HG02623 (cell line): ENCODE measurements around the gene CLDN9.

ENCODE experiments used
- ATAC-seq: cut with Tn5 transposase; IDR thresholded peaks from one replicate; pipeline ENCODE4 v1.9.1; 2021; ENCODE audit warnings: moderate library complexity; ENCODE audit not compliant: unreplicated experiment

Gene CLDN9

DNA sequence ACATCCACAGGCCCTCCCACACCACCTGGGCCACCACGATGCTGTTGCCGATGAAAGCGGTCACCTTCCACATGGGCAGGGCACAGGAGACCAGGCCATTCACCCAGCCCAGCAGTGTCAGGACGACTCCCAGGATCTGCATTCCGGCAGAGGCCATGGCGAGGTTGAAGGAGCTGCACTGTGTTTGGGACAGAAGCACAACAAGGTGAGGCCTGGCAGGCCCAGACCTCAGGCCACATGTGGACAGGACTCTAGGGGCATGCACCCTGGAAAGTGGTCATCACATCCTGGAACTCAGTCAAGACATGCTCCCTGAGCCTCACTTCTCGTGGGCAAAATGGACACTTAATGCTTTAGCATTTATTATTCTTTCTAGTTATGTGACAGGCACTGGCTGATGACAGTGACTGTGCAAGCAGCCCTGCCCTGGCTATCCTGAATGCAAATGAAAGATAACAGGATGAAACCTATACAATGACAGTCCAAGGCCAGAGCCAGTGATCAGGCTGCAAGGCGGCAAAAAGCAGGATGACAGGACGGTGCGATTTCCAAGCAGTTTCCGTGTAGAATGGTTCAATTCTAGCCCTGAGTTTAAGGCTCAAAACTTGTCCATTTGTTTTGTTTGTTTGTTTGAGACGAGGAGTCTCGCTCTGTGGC is 3.3 kb downstream of the CLDN9 start:
- no peak for ATAC-seq

DNA sequence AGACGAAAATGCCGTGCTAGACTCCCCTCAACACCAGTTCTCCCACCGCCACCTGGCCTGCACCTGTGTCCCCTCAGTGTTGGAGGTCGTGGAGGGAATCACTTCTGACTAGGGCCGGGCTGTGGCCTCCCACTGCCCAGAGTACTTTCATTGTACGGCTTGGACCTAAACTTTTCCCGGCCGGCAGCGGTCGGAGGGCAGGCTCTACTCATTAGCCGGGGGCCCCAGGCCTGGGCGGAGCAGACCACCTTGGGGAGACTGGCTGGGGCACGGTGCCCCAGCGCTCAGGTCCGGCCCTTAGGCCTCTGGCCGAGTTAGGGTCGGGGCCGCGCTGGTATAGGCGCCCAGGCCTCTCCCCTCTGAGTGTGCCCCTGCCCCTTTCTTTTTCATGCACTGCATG is 4.6 kb downstream of the CLDN9 start:
- ATAC-seq, result no peak

GRCh38 chr16:3017794-3018506 is 5.2 kb downstream of the CLDN9 start, which contains the start of gene CLDN6:
Gene CLDN6, minus strand, starts transcription at chr16:3018183. Its CDS starts 2,162 bp downstream, at chr16:3016021.
- ATAC-seq, result no peak

DNA sequence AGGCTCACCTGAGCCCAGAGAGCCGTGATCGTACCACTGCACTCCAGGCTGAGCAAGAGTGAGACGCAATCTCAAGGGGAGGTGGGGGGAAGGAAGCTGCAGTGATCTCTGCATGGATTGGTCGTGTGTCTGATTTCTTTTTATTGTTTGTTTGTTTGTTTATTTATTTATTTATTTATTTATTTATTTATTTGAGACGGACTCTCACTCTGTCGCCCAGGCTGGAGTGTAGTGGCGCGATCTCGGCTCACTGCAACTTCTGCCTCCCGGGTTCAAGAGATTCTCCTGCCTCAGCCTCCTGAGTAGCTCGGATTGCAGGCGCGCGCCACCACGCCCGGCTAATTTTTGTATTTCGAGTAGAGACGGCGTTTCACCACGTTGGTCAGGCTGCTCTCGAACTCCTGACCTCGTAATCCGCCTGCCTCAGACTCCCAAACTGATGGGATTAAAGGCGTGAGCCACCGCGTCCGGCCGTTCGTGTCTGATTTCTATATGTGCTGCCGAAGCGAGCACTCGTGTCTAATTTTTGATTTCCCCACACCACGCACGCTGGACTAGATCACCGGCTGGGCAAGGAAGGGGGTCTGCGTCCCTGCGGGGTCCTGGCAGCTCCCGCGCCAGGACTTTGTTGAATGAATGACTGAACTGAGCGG is 7.0 kb downstream of the CLDN9 start:
- no peak for ATAC-seq

DNA sequence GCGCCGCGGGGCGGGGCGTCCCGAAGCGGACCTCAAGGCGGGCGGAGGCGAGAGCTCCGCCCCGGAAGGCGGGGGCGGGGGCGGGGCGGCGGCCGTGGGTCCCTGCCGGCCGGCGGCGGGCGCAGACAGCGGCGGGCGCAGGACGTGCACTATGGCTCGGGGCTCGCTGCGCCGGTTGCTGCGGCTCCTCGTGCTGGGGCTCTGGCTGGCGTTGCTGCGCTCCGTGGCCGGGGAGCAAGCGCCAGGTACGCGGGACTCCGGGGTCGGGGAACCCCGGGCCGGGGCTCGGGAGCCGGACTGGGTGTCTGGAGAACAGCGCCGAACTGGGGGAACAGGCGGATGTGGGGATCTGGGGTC is 7.5 kb downstream of the CLDN9 start, which contains the start of gene TNFRSF12A:
Gene TNFRSF12A, plus strand, starts transcription at position 122 of the 357 bp plus-strand sequence. Its CDS starts 30 bp downstream, at position 152.
- ATAC-seq, result no peak

- ATAC-seq, result no peak
Observed at GRCh38 chr16:3020604-3021448, 8.1 kb downstream of the CLDN9 start.

- ATAC-seq, result no peak
Observed at GRCh38 chr16:3021449-3022207, 8.9 kb downstream of the CLDN9 start.

GRCh38 chr16:3022208-3022683 is 9.5 kb downstream of the CLDN9 start:
- no peak for ATAC-seq

DNA sequence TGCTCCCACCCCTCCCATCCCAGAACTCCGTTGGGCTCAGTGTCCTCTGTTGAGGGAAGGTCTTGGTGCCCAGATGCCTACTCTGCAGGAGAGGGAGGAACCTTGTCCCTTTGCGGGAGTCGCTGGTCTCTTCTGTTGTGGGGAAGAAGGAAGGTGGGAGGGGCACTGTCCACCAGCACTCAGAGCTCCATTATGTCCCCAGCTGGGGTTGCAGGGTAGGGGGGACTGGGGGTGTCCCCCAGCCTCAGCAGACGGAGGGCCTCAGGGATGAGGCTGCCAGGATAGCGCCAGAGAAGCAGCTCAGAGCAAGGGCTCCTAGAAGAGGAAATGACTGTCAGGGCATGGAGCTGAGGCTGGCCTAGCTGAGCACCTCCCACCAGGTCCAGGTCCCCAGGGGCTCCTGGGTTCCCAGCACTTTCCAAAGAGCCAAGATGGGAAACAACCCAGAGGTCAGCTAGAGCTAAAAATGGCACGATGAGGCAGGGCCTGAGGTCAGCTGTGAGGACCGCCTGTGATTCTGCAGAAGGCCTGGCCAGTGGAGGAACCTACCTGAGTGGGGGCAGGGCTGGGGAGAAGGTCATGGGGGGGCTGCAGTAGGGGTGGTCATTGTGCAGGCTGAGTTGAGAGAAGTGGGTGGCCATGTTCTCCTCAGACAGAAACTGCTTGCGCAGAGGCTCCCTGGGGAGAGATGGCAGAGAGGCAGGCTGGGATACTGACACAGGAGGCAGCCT is 10.1 kb downstream of the CLDN9 start:
- no peak for ATAC-seq

DNA sequence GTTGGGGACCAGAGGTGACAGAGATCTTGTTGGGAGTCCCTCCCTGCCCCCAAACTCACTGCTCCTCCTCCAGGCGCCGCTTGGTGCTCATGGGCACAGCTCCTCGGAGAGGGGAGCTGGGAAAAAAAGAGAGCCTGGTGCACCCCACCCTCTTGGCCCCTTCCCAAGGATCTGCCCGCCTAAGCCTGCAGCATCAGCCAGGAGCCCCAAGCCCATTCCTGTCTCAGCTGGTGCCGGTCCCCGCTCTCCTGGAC is 10.6 kb downstream of the CLDN9 start:
- no peak for ATAC-seq

- ATAC-seq, result peak; percentile 72
Observed at GRCh38 chr16:3023669-3024478, 11.2 kb downstream of the CLDN9 start, which contains the start of the genes HCFC1R1 and THOC6. Gene HCFC1R1, minus strand, starts transcription at chr16:3023942. Its CDS starts 1 bp downstream, at chr16:3023941. Gene THOC6, plus strand, starts transcription at chr16:3024035. Its CDS starts 292 bp downstream, at chr16:3024327.

- no peak for ATAC-seq
Observed at GRCh38 chr16:3025032-3026002, 12.6 kb downstream of the CLDN9 start.

GRCh38 chr16:3026003-3026378 is 13.3 kb downstream of the CLDN9 start:
- ATAC-seq, result no peak

DNA sequence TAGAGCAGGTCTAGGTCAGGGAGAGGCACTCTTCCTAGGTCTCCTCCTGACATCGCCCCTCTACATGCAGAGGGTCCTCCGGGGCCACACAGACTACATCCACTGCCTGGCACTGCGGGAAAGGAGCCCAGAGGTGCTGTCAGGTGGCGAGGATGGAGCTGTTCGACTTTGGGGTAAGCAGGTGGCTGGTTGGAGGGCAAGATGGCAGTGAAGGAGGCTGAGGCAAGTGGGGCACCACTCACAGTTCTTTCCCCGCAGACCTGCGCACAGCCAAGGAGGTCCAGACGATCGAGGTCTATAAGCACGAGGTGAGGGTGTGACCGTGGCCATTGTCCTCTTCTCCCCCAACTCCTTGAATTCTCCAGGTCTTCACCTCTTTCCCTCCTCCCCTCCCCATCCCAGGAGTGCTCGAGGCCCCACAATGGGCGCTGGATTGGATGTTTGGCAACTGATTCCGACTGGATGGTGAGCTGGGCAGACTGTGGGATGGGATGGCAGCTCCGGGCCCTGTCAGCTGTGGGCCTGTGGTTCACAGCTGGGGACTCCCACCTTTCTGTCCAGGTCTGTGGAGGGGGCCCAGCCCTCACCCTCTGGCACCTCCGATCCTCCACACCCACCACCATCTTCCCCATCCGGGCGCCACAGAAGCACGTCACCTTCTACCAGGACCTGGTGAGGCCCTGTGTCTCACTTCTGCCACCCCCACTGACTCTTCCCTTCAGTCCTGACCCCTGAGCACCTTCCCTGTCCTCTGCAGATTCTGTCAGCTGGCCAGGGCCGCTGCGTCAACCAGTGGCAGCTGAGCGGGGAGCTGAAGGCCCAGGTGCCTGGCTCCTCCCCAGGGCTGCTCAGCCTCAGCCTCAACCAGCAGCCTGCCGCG is 14.1 kb downstream of the CLDN9 start:
- ATAC-seq, result no peak

- no peak for ATAC-seq
Observed at GRCh38 chr16:3027489-3027795, 14.7 kb downstream of the CLDN9 start.

DNA sequence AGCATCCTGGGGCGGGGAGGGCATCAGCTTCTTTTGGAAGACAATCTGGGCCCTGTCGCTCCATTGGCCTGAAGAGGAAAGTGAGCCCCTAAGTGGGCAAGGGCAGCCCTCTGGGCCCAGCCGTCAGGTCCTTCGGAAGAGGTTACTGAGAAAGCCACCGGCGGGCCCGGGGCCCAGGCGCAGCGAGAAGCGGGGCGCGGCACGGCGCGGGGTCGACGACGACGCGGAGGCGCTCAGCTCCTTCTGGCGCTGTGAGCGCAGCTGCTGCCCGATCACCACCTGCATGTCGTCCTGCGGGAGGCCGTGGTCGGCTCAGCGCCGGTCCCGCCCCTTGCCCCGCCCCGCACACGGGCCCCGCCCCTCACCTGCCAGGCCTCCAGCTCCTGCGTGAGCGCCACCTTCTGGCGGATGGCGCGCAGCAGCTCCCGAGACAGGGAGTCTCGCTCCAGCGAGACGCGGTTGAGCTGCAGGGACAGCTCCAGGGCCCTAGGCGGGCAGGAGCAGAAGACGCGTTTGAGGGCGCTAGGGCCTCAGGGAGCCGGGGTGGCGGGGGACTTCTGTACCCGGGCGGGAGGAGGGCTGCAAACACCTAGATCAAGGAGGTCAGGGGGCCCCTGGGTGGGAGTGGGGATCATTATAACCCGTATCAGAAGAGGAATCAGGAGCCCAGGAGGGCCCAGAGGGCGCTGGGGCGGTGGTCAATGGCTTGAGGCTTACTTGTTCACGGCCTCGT is 15.4 kb downstream of the CLDN9 start:
- ATAC-seq, result no peak
